Measurements from ENCODE around the gene FBXO31.

- TF ChIP-seq CTCF (IDR thresholded peaks at IDR 0.05) (no peak), EZH2 (IDR thresholded peaks at IDR 0.05; ENCODE audit: borderline replicate concordance, insufficient read depth, low read depth, low read length, poor library complexity, severe bottlenecking) (no peak)
Measured at GRCh38 chr16:87380403-87380802, 3.2 kb downstream of the FBXO31 start.
